Activated CD8-positive, alpha-beta T cell treated with anti-CD3 and anti-CD28 coated beads, Interleukin-2, amount 10 ng/mL, durations not matched to agents 7 days and 5 days (primary cell): Measurements from ENCODE around the gene WIPF3. TPM values are rescaled to one million over a fixed set of nuclear protein-coding genes. Genes with fewer than 3 reads are reported as not detected.
"Not testable (repeated sequence)": the region's sequence is repeated elsewhere in the genome, so short reads cannot be mapped to it uniquely, and the experiment has no call there.

Experiments used
- ATAC-seq: fragments of 150-1000 bp; cut with Tn5 transposase; one replicate; pipeline ENCODE4 v1.10.0; 2021; ENCODE audit warnings: moderate library complexity
- CTCF ChIA-PET: fragments of 350-600 bp; sonication (Branson Sonifier 250); formaldehyde crosslinking; loops from one replicate; lab custom pipeline; 2021; ENCODE audit warnings: antibody characterized with exemption; lab: Charles Lee
- POLR2A ChIA-PET: fragments of 350-600 bp; sonication (Branson Sonifier 250); formaldehyde crosslinking; loops from one replicate; lab custom pipeline; 2021; ENCODE audit warnings: antibody characterized with exemption; lab: Charles Lee
- DNase-seq: peaks from one replicate; pipeline ENCODE4 v3.0.0-alpha.2; 2020
- H3K27ac Mint-ChIP-seq: one replicate; pipeline ENCODE4 v1.8.0; 2021; ENCODE audit warnings: mild to moderate bottlenecking, mixed read lengths
- H3K27me3 Mint-ChIP-seq: one replicate; pipeline ENCODE4 v1.8.0; 2021; ENCODE audit warnings: low read depth, mixed read lengths
- H3K36me3 Mint-ChIP-seq: one replicate; pipeline ENCODE4 v1.8.0; 2021; ENCODE audit warnings: low read depth, mixed read lengths
- H3K4me1 Mint-ChIP-seq: one replicate; pipeline ENCODE4 v1.8.0; 2021; ENCODE audit warnings: low read depth, mixed read lengths
- H3K4me3 Mint-ChIP-seq: one replicate; pipeline ENCODE4 v1.8.0; 2021; ENCODE audit warnings: mild to moderate bottlenecking, mixed read lengths
- H3K9me3 Mint-ChIP-seq: one replicate; pipeline ENCODE4 v1.8.0; 2022; ENCODE audit warnings: mixed read lengths; ENCODE audit not compliant: insufficient read depth
- total RNA-seq, 2 experiments: library from RNA; stranded (reverse); gene quantifications; one replicate each; pipeline ENCODE4 v1.2.3, GENCODE V29; 2021

WIPF3 gene
- total RNA-seq, 2 experiments from 2014 or later: not detected

- H3K36me3 Mint-ChIP-seq: no peaks in the 10 kb centered on the region
- H3K4me3 Mint-ChIP-seq: no peak overlapping the region
Measured at GRCh38 chr7:29885626-29886025, 79.3 kb downstream of the WIPF3 start.

DNA sequence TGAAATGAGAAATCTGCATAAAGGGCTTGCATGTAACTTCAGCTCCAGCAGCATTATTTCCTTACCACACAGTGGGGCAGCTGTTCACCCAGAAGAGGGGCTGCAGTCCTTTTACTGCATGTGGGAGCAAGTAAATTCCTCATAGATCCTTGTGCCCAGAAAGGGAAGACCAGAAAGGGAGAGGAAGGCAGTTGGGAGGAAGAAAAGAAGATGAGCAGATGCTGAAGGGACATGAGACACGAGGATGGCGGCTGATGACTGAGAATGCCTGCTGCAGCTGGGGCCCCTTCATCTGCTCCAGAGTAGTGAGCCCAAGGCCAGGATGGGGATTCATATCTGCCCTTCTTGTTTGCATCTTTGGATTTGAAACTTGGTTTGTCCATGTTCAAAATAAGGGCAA, 80.5 kb downstream of the WIPF3 start:
- Mint-ChIP-seq H3K36me3 (no peaks in the 10 kb centered on the region), H3K4me3 (no peak overlapping the region), H3K27me3 (peaks cover 13% of the 10 kb centered on the region), H3K27ac (no peak overlapping the region), H3K4me1 (no peaks in the 10 kb centered on the region), H3K9me3 (no peaks in the 10 kb centered on the region)
- CTCF ChIA-PET: no interaction called here
- ATAC-seq (no peak), DNase-seq (no peak)
- POLR2A ChIA-PET: no interaction called here

More at GRCh38 chr7:29885626-29886025, 79.3 kb downstream of the WIPF3 start:
- POLR2A ChIA-PET: no interaction called here
- no peak for DNase-seq
- Mint-ChIP-seq H3K27ac (no peak overlapping the region), H3K9me3 (no peaks in the 10 kb centered on the region), H3K4me1 (no peaks in the 10 kb centered on the region), H3K27me3 (peaks cover 13% of the 10 kb centered on the region)
- ATAC-seq: no peak
- CTCF ChIA-PET: no interaction called here

DNA sequence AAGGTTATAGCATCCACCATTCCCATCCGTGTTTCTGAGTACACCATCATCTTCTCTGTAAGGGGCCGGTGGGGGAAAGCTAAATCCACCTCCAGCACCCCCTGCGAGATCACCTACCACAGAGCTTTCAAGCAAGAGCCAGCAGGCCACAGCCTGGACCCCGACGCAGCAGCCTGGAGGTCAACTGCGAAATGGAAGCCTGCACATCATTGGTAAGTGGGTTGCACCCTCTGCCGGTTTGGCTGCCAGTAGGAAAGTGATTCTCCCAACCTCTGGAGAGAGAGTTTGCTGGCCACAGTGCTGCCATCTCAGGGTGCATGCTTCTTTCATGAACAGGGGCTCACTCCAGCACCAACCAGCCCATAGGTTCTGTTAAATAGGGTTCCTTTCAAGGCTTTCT, 81.7 kb downstream of the WIPF3 start:
- Mint-ChIP-seq H3K4me3 (no peak overlapping the region), H3K4me1 (no peaks in the 10 kb centered on the region), H3K36me3 (no peaks in the 10 kb centered on the region), H3K27ac (no peak overlapping the region), H3K27me3 (peaks cover 13% of the 10 kb centered on the region), H3K9me3 (no peaks in the 10 kb centered on the region)
- DNase-seq (no peak), ATAC-seq (no peak)
- ChIA-PET CTCF (no interaction called here), POLR2A (no interaction called here)

- POLR2A ChIA-PET: no interaction called here
- Mint-ChIP-seq H3K27ac (no peak overlapping the region), H3K4me1 (no peaks in the 10 kb centered on the region), H3K36me3 (no peaks in the 10 kb centered on the region), H3K27me3 (peaks cover 8% of the 10 kb centered on the region), H3K9me3 (no peaks in the 10 kb centered on the region), H3K4me3 (no peak overlapping the region)
- DNase-seq (no peak), ATAC-seq (no peak)
- CTCF ChIA-PET: no interaction called here
Measured at GRCh38 chr7:29889288-29889687, 83.0 kb downstream of the WIPF3 start.

- DNase-seq (no peak), ATAC-seq (no peak)
- Mint-ChIP-seq H3K27me3 (peaks cover 1% of the 10 kb centered on the region), H3K27ac (no peak overlapping the region), H3K36me3 (no peaks in the 10 kb centered on the region), H3K9me3 (no peaks in the 10 kb centered on the region), H3K4me1 (no peaks in the 10 kb centered on the region), H3K4me3 (no peak overlapping the region)
- POLR2A ChIA-PET: no interaction called here
- CTCF ChIA-PET: no interaction called here
Measured at GRCh38 chr7:29890251-29890650, 83.9 kb downstream of the WIPF3 start.

DNA sequence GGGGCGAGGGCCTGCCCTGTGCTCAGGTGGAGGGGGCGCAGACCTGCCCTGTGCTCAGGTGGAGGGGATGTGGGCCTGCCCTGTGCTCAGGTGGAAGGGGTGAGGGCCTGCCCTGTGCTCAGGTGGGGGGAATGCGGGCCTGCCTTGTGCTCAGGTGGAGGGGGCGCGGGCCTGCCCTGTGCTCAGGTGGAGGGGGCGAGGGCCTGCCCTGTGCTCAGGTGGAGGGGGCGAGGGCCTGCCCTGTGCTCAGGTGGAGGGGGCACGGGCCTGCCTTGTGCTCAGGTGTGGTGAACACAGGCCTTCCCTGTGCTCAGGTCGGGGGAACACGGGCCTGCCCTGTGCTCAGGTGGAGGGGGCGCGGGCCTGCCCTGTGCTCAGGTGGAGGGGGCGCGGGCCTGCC, 84.5 kb downstream of the WIPF3 start:
- H3K4me3 Mint-ChIP-seq, POLR2A ChIA-PET, H3K27me3 Mint-ChIP-seq, H3K9me3 Mint-ChIP-seq, H3K4me1 Mint-ChIP-seq, ATAC-seq, CTCF ChIA-PET, DNase-seq, H3K27ac Mint-ChIP-seq, H3K36me3 Mint-ChIP-seq: not testable (repeated sequence)

DNA sequence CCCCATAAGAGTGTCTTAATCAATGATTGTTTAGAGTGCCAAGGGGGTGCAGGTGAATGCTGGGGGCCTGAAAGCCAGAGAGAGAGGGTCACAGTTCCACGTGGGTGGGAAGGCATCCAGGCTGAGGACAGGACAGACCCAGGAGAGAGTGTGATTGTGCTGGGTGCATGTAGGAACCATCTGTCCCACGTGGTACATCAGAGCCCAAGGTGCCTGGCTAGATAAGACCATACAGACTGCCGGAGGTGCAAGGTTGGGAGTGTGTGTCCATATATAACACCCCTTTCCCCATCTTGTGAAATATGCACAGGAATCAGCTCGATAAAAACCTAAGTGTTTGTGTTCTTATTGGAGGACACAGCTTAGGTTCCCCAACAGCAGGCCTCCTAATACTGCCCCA, 85.5 kb downstream of the WIPF3 start:
- no peaks in the 10 kb centered on the region for H3K27me3 Mint-ChIP-seq
- ChIA-PET CTCF (no interaction called here), POLR2A (no interaction called here)
- H3K4me3 Mint-ChIP-seq: no peak overlapping the region
- H3K4me1 Mint-ChIP-seq: no peaks in the 10 kb centered on the region
- H3K36me3 Mint-ChIP-seq: no peaks in the 10 kb centered on the region
- ATAC-seq: no peak
- no peak overlapping the region for H3K27ac Mint-ChIP-seq
- no peak for DNase-seq
- peaks cover 3% of the 10 kb centered on the region for H3K9me3 Mint-ChIP-seq

DNA sequence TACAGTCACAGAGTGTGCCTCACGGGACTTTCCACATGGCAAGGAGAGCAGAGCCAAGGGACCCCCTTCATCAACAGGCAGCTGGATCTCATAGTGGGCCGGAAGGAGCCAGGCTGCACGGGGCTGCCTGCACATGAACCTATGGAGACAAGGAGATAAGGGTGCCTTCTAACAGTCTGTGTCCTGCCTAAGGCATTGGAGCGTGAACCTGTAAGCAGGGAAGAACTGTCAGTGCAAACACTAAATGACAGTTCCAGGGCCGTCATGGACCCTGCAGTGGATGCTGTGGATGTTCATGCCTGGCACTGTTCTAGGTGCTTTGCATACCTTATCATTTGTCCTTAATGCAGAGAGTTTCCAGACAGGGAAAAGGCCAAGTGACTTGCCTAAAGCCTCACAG, 85.9 kb downstream of the WIPF3 start:
- no peaks in the 10 kb centered on the region for H3K4me1 Mint-ChIP-seq
- DNase-seq (no peak), ATAC-seq (no peak)
- no peak overlapping the region for H3K27ac Mint-ChIP-seq
- no peaks in the 10 kb centered on the region for H3K27me3 Mint-ChIP-seq
- H3K4me3 Mint-ChIP-seq: no peak overlapping the region
- H3K9me3 Mint-ChIP-seq: peaks cover 6% of the 10 kb centered on the region
- ChIA-PET CTCF (no interaction called here), POLR2A (no interaction called here)
- H3K36me3 Mint-ChIP-seq: no peaks in the 10 kb centered on the region

DNA sequence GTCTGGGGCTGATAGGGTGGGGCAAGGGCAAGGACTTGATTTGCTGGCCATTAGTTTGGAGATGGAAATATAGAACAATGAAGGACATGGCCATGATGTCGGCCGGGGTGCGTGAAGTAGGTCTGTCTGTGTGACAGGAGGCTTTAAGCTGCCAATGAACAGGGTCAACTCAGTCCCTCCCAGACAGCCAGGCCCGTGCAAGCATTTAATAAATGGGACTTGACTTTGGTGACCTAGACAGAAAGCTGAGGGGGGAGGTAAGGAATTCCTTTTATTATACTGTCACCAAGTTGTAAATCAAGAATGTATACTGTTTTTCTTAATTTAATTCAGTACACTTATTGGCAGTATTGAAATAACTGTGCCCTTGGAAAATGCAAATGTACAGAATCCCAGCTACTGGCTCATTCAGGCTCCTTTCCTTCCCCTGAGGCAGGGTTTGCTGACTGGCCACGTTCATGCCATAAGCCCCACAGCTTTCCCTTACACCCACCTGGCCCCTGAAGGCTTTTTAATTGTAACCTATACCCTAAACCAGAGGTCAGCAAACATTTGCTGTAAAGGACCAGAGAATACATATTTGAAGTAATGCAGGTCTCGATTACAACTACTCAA, 87.2 kb downstream of the WIPF3 start:
- Mint-ChIP-seq H3K27ac (no peak overlapping the region), H3K27me3 (peaks cover 5% of the 10 kb centered on the region), H3K4me3 (no peak overlapping the region), H3K36me3 (no peaks in the 10 kb centered on the region), H3K4me1 (no peaks in the 10 kb centered on the region), H3K9me3 (peaks cover 6% of the 10 kb centered on the region)
- ChIA-PET CTCF (no interaction called here), POLR2A (no interaction called here)
- ATAC-seq: no peak
- DNase-seq: no peak

- peaks cover 6% of the 10 kb centered on the region for H3K9me3 Mint-ChIP-seq
- DNase-seq: no peak
- no peak overlapping the region for H3K27ac Mint-ChIP-seq
- ChIA-PET POLR2A (no interaction called here), CTCF (no interaction called here)
- H3K36me3 Mint-ChIP-seq: no peaks in the 10 kb centered on the region
- H3K4me3 Mint-ChIP-seq: no peak overlapping the region
- H3K4me1 Mint-ChIP-seq: no peaks in the 10 kb centered on the region
- no peak for ATAC-seq
- peaks cover 5% of the 10 kb centered on the region for H3K27me3 Mint-ChIP-seq
Measured at GRCh38 chr7:29894256-29894655, 87.9 kb downstream of the WIPF3 start.

DNA sequence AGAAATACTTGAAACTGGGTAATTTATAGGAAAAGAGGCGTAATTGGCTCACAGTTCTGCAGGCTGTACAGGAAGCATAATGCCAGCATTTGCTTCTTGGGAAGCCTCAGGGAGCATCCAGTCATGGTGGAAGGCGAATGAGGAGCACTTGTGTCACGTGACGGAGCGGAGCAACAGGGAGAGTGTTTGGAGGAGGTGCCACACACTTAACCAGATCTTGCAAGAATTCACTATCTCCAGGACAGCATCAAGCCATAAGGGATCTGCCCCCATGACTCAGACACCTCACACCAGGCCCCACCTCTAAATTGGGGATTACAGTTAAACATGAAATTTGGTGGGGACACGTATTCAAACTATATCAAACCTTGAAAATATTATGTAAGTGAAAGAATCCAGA, 89.3 kb downstream of the WIPF3 start:
- DNase-seq (no peak), ATAC-seq (no peak)
- Mint-ChIP-seq H3K27ac (no peak overlapping the region), H3K36me3 (no peaks in the 10 kb centered on the region), H3K4me1 (no peaks in the 10 kb centered on the region), H3K27me3 (peaks cover 5% of the 10 kb centered on the region), H3K9me3 (peaks cover 6% of the 10 kb centered on the region), H3K4me3 (no peak overlapping the region)
- CTCF ChIA-PET: no interaction called here
- POLR2A ChIA-PET: no interaction called here

- CTCF ChIA-PET: no interaction called here
- ATAC-seq (no peak), DNase-seq (no peak)
- H3K36me3 Mint-ChIP-seq: no peaks in the 10 kb centered on the region
- H3K4me1 Mint-ChIP-seq: no peaks in the 10 kb centered on the region
- H3K9me3 Mint-ChIP-seq: peaks cover 6% of the 10 kb centered on the region
- no peak overlapping the region for H3K4me3 Mint-ChIP-seq
- POLR2A ChIA-PET: no interaction called here
- no peak overlapping the region for H3K27ac Mint-ChIP-seq
- H3K27me3 Mint-ChIP-seq: peaks cover 5% of the 10 kb centered on the region
Measured at GRCh38 chr7:29896685-29897411, 90.5 kb downstream of the WIPF3 start.
